HPDE6-E6E7 (cell line): Measurements from ENCODE around the gene LGR6.

Experiments used
- DNase-seq: peaks from one replicate; pipeline ENCODE4 v3.0.0; 2011; ENCODE audit warnings: missing footprints; ENCODE audit errors: extremely low spot score

The LGR6 gene

GRCh38 chr1:202289009-202289408, 95.4 kb downstream of the LGR6 start:
- no peak for DNase-seq

DNA sequence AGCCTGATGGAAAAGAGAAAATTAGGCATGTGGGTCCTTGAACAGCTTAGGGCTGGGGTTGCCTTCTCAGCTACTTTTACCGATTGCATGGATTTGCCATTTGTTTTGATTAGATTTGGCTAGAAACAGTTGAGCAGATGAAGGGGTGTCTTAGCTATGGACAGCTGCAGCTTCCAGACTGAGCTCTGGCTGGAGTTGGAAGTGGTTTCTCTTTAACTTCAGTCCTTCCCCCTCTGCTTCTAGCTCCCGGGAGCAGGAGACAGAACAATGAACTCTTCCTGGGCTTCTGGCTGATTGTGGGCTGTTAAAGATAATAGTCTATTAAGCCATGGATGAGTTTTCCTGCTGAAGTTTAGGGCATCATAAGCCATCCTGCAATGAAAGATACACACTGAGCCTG, 97.4 kb downstream of the LGR6 start:
- DNase-seq, result no peak

DNA sequence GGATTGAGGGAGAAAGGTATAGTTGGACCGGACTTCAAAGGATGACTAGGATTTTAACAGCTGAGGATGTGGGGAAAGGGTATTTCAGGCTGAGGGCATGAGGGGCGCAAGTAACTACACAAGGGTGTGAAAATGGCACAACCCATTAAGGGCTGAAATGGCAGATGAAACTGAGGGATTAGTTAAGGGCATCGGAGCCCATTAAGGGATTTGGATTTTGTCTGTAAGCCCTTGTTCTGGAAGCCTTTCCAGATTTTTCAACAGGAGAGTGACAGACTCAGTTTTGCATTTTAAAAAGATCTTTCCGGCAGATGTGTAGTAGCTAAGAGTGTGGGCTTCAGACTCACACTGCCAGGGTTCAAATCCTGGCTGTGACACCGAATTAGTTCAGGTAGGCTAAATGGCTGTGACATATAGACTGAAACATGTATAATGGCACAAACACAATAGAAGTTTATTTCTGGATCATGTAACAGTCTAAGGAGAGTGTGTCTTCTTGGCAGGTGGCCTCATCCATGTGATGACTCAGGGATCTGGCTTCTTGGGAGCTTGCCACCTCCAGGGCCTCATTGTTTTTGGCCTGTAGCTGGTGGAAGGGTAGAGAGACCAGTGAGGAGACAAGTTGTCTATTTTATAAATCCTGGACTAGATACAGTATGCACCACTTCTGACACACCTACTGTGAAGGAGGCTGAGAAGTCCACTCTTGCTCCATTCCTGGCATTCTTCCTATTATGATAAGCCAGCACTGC, 98.5 kb downstream of the LGR6 start:
- peak; percentile 76 for DNase-seq

DNA sequence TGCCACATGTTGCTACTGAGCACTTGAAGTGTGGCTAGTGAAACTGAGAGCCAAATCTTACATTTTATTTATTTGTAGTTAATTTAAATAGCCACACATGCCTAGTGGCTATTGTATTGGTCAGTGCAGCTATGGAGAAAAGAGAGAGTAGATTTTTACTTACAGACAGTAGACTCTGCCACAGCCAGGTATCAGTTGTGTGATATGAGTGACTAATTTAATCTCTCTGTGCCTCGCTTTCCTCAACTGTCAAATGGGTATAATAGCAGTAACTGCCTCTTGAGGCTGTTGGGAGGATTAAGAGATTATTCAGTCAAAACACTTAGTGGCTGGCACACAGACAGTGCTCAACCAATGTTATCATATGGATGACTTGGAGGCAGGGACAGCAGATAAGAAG, 99.2 kb downstream of the LGR6 start:
- no peak for DNase-seq

GRCh38 chr1:202293569-202293968, 100.0 kb downstream of the LGR6 start:
- no peak for DNase-seq

DNA sequence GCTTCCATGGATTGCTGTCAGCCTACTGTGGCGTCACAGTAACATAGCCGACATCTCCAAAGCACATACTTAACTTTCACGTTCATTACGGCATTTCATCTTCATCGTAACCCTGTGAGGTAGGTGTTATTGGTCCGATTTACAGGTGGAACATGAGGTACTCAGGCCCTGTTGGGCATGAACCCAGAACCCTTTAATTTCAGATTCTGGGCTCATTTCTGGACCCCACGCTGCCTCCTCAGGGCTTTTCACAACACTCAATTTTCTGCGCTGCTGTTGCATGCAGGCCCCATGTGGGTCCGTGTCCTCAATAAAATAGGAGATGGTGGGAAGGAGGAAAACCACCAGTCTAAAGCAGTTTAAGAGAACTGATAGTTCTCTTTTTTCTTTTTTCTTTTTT, 108.6 kb downstream of the LGR6 start:
- DNase-seq, result no peak

DNA sequence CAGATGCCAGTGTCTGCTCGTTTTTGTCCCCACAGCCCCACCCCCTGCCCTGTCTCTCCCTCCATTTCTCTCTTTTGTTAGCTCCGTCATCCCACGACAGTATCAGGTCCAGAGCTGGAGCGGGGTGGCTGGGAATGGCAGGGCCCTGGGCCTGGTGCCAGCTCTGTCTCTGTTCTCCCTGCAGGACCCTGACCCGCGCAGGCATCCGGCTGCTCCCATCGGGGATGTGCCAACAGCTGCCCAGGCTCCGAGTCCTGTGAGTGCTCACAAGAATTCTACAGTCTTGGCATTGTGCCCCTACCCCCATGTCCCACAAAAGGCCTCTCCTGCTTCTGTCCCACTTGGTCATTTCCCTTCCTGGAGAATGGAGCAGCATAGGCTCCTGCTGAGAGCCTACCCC, 110.8 kb downstream of the LGR6 start:
- no peak for DNase-seq

- no peak for DNase-seq
Observed at GRCh38 chr1:202305168-202305567, 111.6 kb downstream of the LGR6 start.

- DNase-seq, result no peak
Observed at GRCh38 chr1:202306535-202307345, 113.1 kb downstream of the LGR6 start.

DNA sequence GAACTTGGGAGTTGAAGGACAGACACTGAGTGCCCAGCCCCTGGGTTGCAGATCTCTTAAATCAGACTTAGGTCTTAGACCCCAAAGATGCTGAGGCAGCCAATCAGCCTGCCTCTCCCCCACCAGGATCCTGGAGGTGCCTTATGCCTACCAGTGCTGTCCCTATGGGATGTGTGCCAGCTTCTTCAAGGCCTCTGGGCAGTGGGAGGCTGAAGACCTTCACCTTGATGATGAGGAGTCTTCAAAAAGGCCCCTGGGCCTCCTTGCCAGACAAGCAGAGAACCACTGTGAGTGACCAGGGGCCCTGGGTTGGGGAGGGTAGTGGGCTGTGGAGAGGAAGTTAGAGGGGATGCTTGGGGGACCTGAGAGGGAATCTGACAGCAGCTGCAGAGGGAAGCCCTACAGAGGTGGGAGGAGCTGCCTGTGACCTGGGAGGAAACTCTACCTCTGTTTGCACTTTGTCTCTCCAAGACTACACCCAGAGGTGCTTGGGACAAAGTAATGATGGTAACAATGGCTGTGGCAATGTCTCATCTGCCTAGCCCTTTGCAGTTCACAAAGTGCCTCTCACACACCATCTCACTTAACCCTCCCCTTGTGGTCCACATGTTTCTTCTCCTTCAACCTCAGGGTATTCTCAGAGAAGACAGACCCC, 116.6 kb downstream of the LGR6 start:
- DNase-seq, result no peak

DNA sequence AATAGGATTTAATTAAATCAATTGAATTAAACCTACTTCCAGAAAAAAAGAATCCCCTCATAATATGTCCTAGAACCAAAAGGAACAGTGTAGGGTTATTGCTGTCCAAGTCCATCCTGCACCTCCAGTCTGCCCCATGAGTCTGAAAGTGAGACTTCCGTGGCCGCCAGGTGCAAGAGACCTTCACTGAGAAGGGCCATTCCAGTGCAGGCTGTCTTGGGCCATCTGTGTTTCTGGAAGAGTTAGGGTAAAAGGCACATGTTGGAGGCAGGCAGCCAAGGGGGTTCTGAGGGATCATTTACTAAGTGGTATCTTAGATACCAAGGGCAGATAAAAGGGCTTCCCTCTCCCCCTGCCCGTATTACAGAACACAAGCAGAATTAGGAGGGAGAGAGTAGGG, 117.1 kb downstream of the LGR6 start:
- DNase-seq, result no peak

GRCh38 chr1:202311875-202312635, 118.5 kb downstream of the LGR6 start:
- no peak for DNase-seq

- peak; percentile 72 for DNase-seq
Observed at GRCh38 chr1:202315576-202316168, 122.1 kb downstream of the LGR6 start.

- DNase-seq, result no peak
Observed at GRCh38 chr1:202316186-202316585, 122.6 kb downstream of the LGR6 start.

DNA sequence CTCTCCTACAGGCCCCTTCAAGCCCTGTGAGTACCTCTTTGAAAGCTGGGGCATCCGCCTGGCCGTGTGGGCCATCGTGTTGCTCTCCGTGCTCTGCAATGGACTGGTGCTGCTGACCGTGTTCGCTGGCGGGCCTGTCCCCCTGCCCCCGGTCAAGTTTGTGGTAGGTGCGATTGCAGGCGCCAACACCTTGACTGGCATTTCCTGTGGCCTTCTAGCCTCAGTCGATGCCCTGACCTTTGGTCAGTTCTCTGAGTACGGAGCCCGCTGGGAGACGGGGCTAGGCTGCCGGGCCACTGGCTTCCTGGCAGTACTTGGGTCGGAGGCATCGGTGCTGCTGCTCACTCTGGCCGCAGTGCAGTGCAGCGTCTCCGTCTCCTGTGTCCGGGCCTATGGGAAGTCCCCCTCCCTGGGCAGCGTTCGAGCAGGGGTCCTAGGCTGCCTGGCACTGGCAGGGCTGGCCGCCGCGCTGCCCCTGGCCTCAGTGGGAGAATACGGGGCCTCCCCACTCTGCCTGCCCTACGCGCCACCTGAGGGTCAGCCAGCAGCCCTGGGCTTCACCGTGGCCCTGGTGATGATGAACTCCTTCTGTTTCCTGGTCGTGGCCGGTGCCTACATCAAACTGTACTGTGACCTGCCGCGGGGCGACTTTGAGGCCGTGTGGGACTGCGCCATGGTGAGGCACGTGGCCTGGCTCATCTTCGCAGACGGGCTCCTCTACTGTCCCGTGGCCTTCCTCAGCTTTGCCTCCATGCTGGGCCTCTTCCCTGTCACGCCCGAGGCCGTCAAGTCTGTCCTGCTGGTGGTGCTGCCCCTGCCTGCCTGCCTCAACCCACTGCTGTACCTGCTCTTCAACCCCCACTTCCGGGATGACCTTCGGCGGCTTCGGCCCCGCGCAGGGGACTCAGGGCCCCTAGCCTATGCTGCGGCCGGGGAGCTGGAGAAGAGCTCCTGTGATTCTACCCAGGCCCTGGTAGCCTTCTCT, 124.6 kb downstream of the LGR6 start:
- DNase-seq, result no peak

- no peak for DNase-seq
Observed at GRCh38 chr1:202319381-202320080, 125.9 kb downstream of the LGR6 start.

- no peak for DNase-seq
Observed at GRCh38 chr1:202320081-202320405, 126.4 kb downstream of the LGR6 start.

DNA sequence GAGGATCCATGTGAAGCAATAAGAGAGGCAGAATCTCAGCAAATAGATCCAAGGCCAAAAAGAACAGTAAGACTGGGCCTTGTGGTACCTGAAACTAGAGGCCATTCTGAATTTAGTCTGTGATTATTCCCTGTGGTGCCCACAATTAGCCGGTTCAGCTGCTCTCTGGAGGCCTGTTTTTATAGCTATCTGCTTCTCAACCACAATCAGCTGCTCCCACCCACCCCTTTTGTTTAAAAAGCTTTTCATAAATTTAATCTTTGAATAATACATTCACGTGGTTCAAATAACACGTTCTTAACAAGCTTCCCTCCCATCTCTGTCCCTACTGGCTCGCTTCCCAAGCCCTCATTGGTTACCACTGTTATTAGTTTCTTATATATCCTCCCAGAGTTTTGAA, 130.1 kb downstream of the LGR6 start:
- DNase-seq, result no peak

GRCh38 chr1:202324646-202325045, 131.0 kb downstream of the LGR6 start:
- no peak for DNase-seq

- DNase-seq, result no peak
Observed at GRCh38 chr1:202329891-202330290, 136.3 kb downstream of the LGR6 start.
